ENCODE measurements around the gene SLC6A6.

SLC6A6 gene

GRCh38 chr3:14377044-14377837 lies 25.2 kb upstream of the SLC6A6 start:
- TF ChIP-seq CTCF (conservative IDR thresholded peaks at IDR 0.05; ENCODE audit: low read depth, low read length): no peak
- no peak overlapping the region for H3K4me3 ChIP-seq (ENCODE audit: low read length)
- DNase-seq (ENCODE audit: low read depth): no peak

GRCh38 chr3:14377838-14378169 lies 24.6 kb upstream of the SLC6A6 start:
- TF ChIP-seq CTCF (conservative IDR thresholded peaks at IDR 0.05; ENCODE audit: low read depth, low read length): no peak
- no peak overlapping the region for H3K4me3 ChIP-seq (ENCODE audit: low read length)
- DNase-seq (ENCODE audit: low read depth): no peak

GRCh38 chr3:14378415-14378814 lies 24.0 kb upstream of the SLC6A6 start:
- TF ChIP-seq CTCF (conservative IDR thresholded peaks at IDR 0.05; ENCODE audit: low read depth, low read length): no peak
- H3K4me3 ChIP-seq (ENCODE audit: low read length): no peak overlapping the region
- DNase-seq (ENCODE audit: low read depth): no peak

GRCh38 chr3:14379843-14380242 lies 22.6 kb upstream of the SLC6A6 start:
- no peak overlapping the region for H3K4me3 ChIP-seq (ENCODE audit: low read length)
- no peak for TF ChIP-seq CTCF (conservative IDR thresholded peaks at IDR 0.05; ENCODE audit: low read depth, low read length)
- DNase-seq (ENCODE audit: low read depth): no peak

GRCh38 chr3:14386254-14386653 lies 16.2 kb upstream of the SLC6A6 start:
- no peak overlapping the region for H3K4me3 ChIP-seq (ENCODE audit: low read length)
- TF ChIP-seq CTCF (conservative IDR thresholded peaks at IDR 0.05; ENCODE audit: low read depth, low read length): no peak
- no peak for DNase-seq (ENCODE audit: low read depth)

- TF ChIP-seq CTCF (conservative IDR thresholded peaks at IDR 0.05; ENCODE audit: low read depth, low read length): no peak
- no peak for DNase-seq (ENCODE audit: low read depth)
- H3K4me3 ChIP-seq (ENCODE audit: low read length): no peak overlapping the region
Observed at GRCh38 chr3:14388201-14388600, 14.2 kb upstream of the SLC6A6 start.

- H3K4me3 ChIP-seq (ENCODE audit: low read length): no peak overlapping the region
- no peak for TF ChIP-seq CTCF (conservative IDR thresholded peaks at IDR 0.05; ENCODE audit: low read depth, low read length)
- DNase-seq (ENCODE audit: low read depth): no peak
Observed at GRCh38 chr3:14389166-14389606, 13.2 kb upstream of the SLC6A6 start.

All from retinal pigment epithelial cell (primary cell).